Astrocyte (in vitro differentiated cells and primary cell): ENCODE measurements around the gene P4HB. TPM values are rescaled to one million over a fixed set of nuclear protein-coding genes. Genes with fewer than 3 reads are reported as not detected.

Source experiments
- DNase-seq: peaks from one replicate; pipeline ENCODE4 v3.0.0-alpha.2; 2010; ENCODE audit warnings: low read depth
- FAIRE-seq: peaks from 2 replicates; lab custom pipeline; 2011; peaks lifted over from hg19 to GRCh38; lab: Jason Lieb, UNC
- H2AFZ ChIP-seq: 2 replicates; pipeline ENCODE4 v1.6.0; 2012; ENCODE audit warnings: low read depth, low read length, inconsistent platforms
- H3K27ac ChIP-seq: 2 replicates; pipeline ENCODE4 v1.5.1; 2011; ENCODE audit warnings: low read depth, low read length, inconsistent platforms
- H3K27me3 ChIP-seq: 2 replicates; pipeline ENCODE4 v1.6.0; 2011; ENCODE audit warnings: low read length, inconsistent platforms; ENCODE audit not compliant: insufficient read depth
- H3K36me3 ChIP-seq: 2 replicates; pipeline ENCODE4 v1.5.1; 2011; ENCODE audit warnings: low read length, inconsistent platforms; ENCODE audit not compliant: insufficient read depth
- H3K4me1 ChIP-seq: 2 replicates; pipeline ENCODE4 v1.5.1; 2011; ENCODE audit warnings: low read length, inconsistent platforms; ENCODE audit not compliant: insufficient read depth
- H3K4me2 ChIP-seq: 2 replicates; pipeline ENCODE4 v1.6.0; 2012; ENCODE audit warnings: low read length, inconsistent platforms
- H3K4me3 ChIP-seq: 2 replicates; pipeline ENCODE4 v1.5.1; 2011; ENCODE audit warnings: low read depth, mild to moderate bottlenecking, low read length, inconsistent platforms; ENCODE audit not compliant: insufficient read depth
- H3K79me2 ChIP-seq: 2 replicates; pipeline ENCODE4 v1.6.0; 2012; ENCODE audit warnings: mild to moderate bottlenecking, low read length, inconsistent platforms; ENCODE audit not compliant: insufficient read depth
- H3K9ac ChIP-seq: 2 replicates; pipeline ENCODE4 v1.6.0; 2012; ENCODE audit warnings: mild to moderate bottlenecking, low read length, inconsistent platforms
- H3K9me3 ChIP-seq: 2 replicates; pipeline ENCODE4 v1.5.1; 2012; ENCODE audit warnings: low read depth, mild to moderate bottlenecking, low read length, inconsistent platforms; ENCODE audit not compliant: insufficient read depth
- H4K20me1 ChIP-seq: 2 replicates; pipeline ENCODE4 v1.6.0; 2012; ENCODE audit warnings: low read length, inconsistent platforms; ENCODE audit not compliant: insufficient read depth
- H3K27ac Mint-ChIP-seq: one replicate; pipeline ENCODE4 v1.8.0; 2021; ENCODE audit warnings: mild to moderate bottlenecking, mixed read lengths; ENCODE audit not compliant: unreplicated experiment
- H3K27me3 Mint-ChIP-seq: one replicate; pipeline ENCODE4 v1.8.0; 2021; ENCODE audit warnings: low read depth, mixed read lengths; ENCODE audit not compliant: unreplicated experiment
- H3K36me3 Mint-ChIP-seq: one replicate; pipeline ENCODE4 v1.8.0; 2021; ENCODE audit warnings: low read depth, mixed read lengths; ENCODE audit not compliant: unreplicated experiment
- H3K4me1 Mint-ChIP-seq: one replicate; pipeline ENCODE4 v1.8.0; 2021; ENCODE audit warnings: low read depth, mixed read lengths; ENCODE audit not compliant: unreplicated experiment
- H3K4me3 Mint-ChIP-seq: one replicate; pipeline ENCODE4 v1.8.0; 2021; ENCODE audit warnings: mild to moderate bottlenecking, moderate library complexity, mixed read lengths; ENCODE audit not compliant: unreplicated experiment
- H3K9me3 Mint-ChIP-seq: one replicate; pipeline ENCODE4 v1.8.0; 2021; ENCODE audit warnings: mild to moderate bottlenecking, mixed read lengths; ENCODE audit not compliant: unreplicated experiment
- EZH2 ChIP-seq: IDR thresholded peaks from 2 replicates; pipeline ENCODE4 v1.6.1; 2012; ENCODE audit warnings: mild to moderate bottlenecking, low read length, inconsistent platforms; ENCODE audit not compliant: insufficient read depth
- total RNA-seq: library from RNA; stranded (reverse); gene quantifications from 2 replicates; pipeline ENCODE4 v1.2.1, GENCODE V29; 2021
- TF ChIP-seq, protein P1 (sequence below): IDR thresholded peaks from 2 replicates; pipeline ENCODE4 v1.5.1; 2011; ENCODE audit warnings: low read depth, mild to moderate bottlenecking, inconsistent platforms, low read length, moderate library complexity; ENCODE audit not compliant: insufficient read depth

P4HB gene
- total RNA-seq, 1 donor from 2014 or later, result 1,268 TPM

DNA sequence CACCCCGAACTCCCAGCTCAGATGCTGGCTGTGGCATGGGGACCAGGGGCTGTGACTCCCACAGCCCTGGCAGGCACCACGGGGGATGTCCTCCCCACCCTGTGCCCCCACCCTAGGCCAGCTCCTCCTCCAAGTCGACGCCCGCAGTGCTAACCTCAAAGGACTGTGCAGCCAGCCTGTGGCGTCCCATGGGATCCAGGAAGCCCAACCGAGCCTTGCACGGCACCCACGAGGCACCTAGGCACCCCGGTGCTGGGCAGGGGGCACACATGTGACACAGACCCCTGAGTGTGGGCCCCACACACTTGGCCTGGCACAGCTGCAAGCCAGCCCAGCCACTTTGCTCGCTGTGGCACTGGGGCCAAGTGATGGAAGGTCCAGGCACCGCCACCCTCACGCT is 52.5 kb downstream of the P4HB start:
- Histone ChIP-seq H3K79me2 (no peaks in the 10 kb centered on the region), H4K20me1 (no peaks in the 10 kb centered on the region), H3K36me3 (no peaks in the 10 kb centered on the region), H3K4me1 (no peaks in the 10 kb centered on the region), H3K9ac (no peak overlapping the region), H3K4me3 (no peak overlapping the region), H3K27me3 (peaks cover 26% of the 10 kb centered on the region), H3K4me2 (no peak overlapping the region), H3K27ac (no peak overlapping the region), H3K9me3 (peaks cover 2% of the 10 kb centered on the region), H2AFZ (no peak overlapping the region)
- Mint-ChIP-seq H3K27me3 (peaks cover 29% of the 10 kb centered on the region), H3K9me3 (peaks cover 6% of the 10 kb centered on the region), H3K4me3 (no peak overlapping the region), H3K36me3 (no peaks in the 10 kb centered on the region), H3K27ac (no peak overlapping the region), H3K4me1 (no peaks in the 10 kb centered on the region)
- no peak for FAIRE-seq
- no peak for TF ChIP-seq EZH2
- TF ChIP-seq, protein P1, sequence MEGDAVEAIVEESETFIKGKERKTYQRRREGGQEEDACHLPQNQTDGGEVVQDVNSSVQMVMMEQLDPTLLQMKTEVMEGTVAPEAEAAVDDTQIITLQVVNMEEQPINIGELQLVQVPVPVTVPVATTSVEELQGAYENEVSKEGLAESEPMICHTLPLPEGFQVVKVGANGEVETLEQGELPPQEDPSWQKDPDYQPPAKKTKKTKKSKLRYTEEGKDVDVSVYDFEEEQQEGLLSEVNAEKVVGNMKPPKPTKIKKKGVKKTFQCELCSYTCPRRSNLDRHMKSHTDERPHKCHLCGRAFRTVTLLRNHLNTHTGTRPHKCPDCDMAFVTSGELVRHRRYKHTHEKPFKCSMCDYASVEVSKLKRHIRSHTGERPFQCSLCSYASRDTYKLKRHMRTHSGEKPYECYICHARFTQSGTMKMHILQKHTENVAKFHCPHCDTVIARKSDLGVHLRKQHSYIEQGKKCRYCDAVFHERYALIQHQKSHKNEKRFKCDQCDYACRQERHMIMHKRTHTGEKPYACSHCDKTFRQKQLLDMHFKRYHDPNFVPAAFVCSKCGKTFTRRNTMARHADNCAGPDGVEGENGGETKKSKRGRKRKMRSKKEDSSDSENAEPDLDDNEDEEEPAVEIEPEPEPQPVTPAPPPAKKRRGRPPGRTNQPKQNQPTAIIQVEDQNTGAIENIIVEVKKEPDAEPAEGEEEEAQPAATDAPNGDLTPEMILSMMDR, result no peak
- DNase-seq, result no peak

DNA sequence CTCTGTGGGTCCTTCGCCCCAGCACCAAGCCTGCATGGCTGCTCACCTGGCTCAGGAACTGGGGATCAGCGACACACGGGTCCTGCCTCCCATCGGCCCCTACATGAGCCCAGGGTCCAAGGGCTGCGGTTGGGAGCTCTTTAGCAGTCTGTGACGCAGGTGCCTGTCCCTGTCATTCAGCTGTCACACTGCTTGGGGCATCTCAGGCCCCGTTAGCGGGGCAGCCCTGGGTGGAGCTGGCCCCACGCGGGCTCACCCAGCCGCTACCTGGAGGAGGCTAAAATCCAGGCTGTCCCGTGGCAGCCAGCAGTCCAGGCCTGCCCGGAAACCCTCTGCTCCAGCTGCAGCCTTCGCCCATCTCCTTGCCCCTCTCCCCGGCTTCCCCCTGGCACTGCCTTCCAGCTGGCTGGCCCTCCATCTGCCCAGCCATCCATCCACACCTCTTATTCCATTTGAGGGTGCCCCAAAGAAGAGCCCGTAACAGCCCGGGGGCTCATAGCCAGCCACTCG is 53.1 kb downstream of the P4HB start:
- FAIRE-seq, result no peak
- peaks cover 2% of the 10 kb centered on the region for H3K9me3 ChIP-seq
- no peaks in the 10 kb centered on the region for H3K79me2 ChIP-seq
- Mint-ChIP-seq H3K36me3 (no peaks in the 10 kb centered on the region), H3K4me1 (no peaks in the 10 kb centered on the region), H3K27ac (no peak overlapping the region), H3K27me3 (peaks cover 35% of the 10 kb centered on the region), H3K9me3 (peaks cover 6% of the 10 kb centered on the region), H3K4me3 (no peak overlapping the region)
- H3K36me3 ChIP-seq, result no peaks in the 10 kb centered on the region
- no peaks in the 10 kb centered on the region for H3K4me1 ChIP-seq
- H3K4me3 ChIP-seq, result no peak overlapping the region
- no peak for TF ChIP-seq EZH2
- TF ChIP-seq, protein P1, result no peak
- H3K9ac ChIP-seq, result no peak overlapping the region
- no peak overlapping the region for H3K4me2 ChIP-seq
- H3K27ac ChIP-seq, result no peak overlapping the region
- no peak overlapping the region for H2AFZ ChIP-seq
- peaks cover 28% of the 10 kb centered on the region for H3K27me3 ChIP-seq
- no peak for DNase-seq
- H4K20me1 ChIP-seq, result no peaks in the 10 kb centered on the region

- peaks cover 41% of the 10 kb centered on the region for H3K27me3 Mint-ChIP-seq
- H3K36me3 Mint-ChIP-seq, result no peaks in the 10 kb centered on the region
- Histone ChIP-seq H3K27ac (no peak overlapping the region), H3K4me1 (no peaks in the 10 kb centered on the region), H3K36me3 (no peaks in the 10 kb centered on the region), H3K4me3 (no peak overlapping the region), H3K9ac (no peak overlapping the region), H4K20me1 (no peaks in the 10 kb centered on the region), H3K27me3 (peaks cover 32% of the 10 kb centered on the region), H2AFZ (no peak overlapping the region), H3K4me2 (no peak overlapping the region), H3K9me3 (peaks cover 2% of the 10 kb centered on the region), H3K79me2 (no peaks in the 10 kb centered on the region)
- H3K27ac Mint-ChIP-seq, result no peak overlapping the region
- no peak overlapping the region for H3K4me3 Mint-ChIP-seq
- TF ChIP-seq EZH2, result no peak
- DNase-seq (no peak), FAIRE-seq (no peak)
- no peaks in the 10 kb centered on the region for H3K4me1 Mint-ChIP-seq
- H3K9me3 Mint-ChIP-seq, result peaks cover 6% of the 10 kb centered on the region
Measured at GRCh38 chr17:81806461-81807209, 53.7 kb downstream of the P4HB start.
